HUES64 (cell line): Measurements from ENCODE around the gene WASL.
A peak's percentile ranks its signal among the peaks of the same experiment; 100 is the strongest.

Experiments used
- H3K27ac ChIP-seq: 2 replicates; pipeline ENCODE4 v1.7.0; 2013; ENCODE audit warnings: low read depth, low read length, inconsistent platforms
- H3K27me3 ChIP-seq: 2 replicates; pipeline ENCODE4 v1.6.1; 2013; ENCODE audit warnings: mild to moderate bottlenecking, low read length; ENCODE audit not compliant: insufficient read depth
- H3K36me3 ChIP-seq: 2 replicates; pipeline ENCODE4 v1.6.1; 2013; ENCODE audit warnings: mild to moderate bottlenecking, low read length; ENCODE audit not compliant: insufficient read depth
- H3K4me1 ChIP-seq: 2 replicates; pipeline ENCODE4 v1.6.1; 2013; ENCODE audit warnings: mild to moderate bottlenecking, low read length, moderate library complexity; ENCODE audit not compliant: insufficient read depth
- H3K4me3 ChIP-seq: 2 replicates; pipeline ENCODE4 v1.5.1; 2013; ENCODE audit warnings: mild to moderate bottlenecking, low read length, moderate library complexity
- H3K9ac ChIP-seq: 2 replicates; pipeline ENCODE4 v1.6.1; 2013; ENCODE audit warnings: mild to moderate bottlenecking, low read depth, low read length
- H3K9me3 ChIP-seq: 2 replicates; pipeline ENCODE4 v1.6.1; 2013; ENCODE audit warnings: low read depth, low read length; ENCODE audit not compliant: insufficient read depth
- WGBS: fragments of 150-250, 120-280 bp; methylation state at CpG from one replicate; pipeline ENCODE4 v1.1.7; 2013; ENCODE audit warnings: missing lambda C conversion rate; 5-methylcytosine and 5-hydroxymethylcytosine counted together

WASL gene

GRCh38 chr7:123769371-123769770 is 20.6 kb upstream of the WASL start:
- H3K27me3 ChIP-seq, result no peaks in the 10 kb centered on the region
- H3K4me3 ChIP-seq, result no peak overlapping the region
- 0 out of 2 replicates have a peak, but pooled peaks cover 6% of the 10 kb centered on the region for H3K4me1 ChIP-seq
- H3K27ac ChIP-seq, result no peak overlapping the region
- WGBS, result 96% methylated on average over 3 of the region's 3 CpGs
- H3K36me3 ChIP-seq, result no peaks in the 10 kb centered on the region
- no peak overlapping the region for H3K9ac ChIP-seq
- no peaks in the 10 kb centered on the region for H3K9me3 ChIP-seq

GRCh38 chr7:123768493-123768892 is 19.7 kb upstream of the WASL start:
- no peaks in the 10 kb centered on the region for H3K27me3 ChIP-seq
- 94% methylated on average over 3 of the region's 3 CpGs for WGBS
- H3K4me1 ChIP-seq, result 0 out of 2 replicates have a peak, but pooled peaks cover 6% of the 10 kb centered on the region
- H3K9ac ChIP-seq, result no peak overlapping the region
- H3K27ac ChIP-seq, result no peak overlapping the region
- no peaks in the 10 kb centered on the region for H3K9me3 ChIP-seq
- no peaks in the 10 kb centered on the region for H3K36me3 ChIP-seq
- no peak overlapping the region for H3K4me3 ChIP-seq

GRCh38 chr7:123763191-123763661 is 14.4 kb upstream of the WASL start:
- no peak overlapping the region for H3K4me3 ChIP-seq
- H3K9ac ChIP-seq, result no peak overlapping the region
- no peaks in the 10 kb centered on the region for H3K36me3 ChIP-seq
- H3K4me1 ChIP-seq, result no peaks in the 10 kb centered on the region
- no peak overlapping the region for H3K27ac ChIP-seq
- WGBS, result 95% methylated on average over 43 of the region's 43 CpGs
- no peaks in the 10 kb centered on the region for H3K9me3 ChIP-seq
- H3K27me3 ChIP-seq, result no peaks in the 10 kb centered on the region

- no peak overlapping the region for H3K9ac ChIP-seq
- no peaks in the 10 kb centered on the region for H3K4me1 ChIP-seq
- H3K27me3 ChIP-seq, result no peaks in the 10 kb centered on the region
- H3K4me3 ChIP-seq, result no peak overlapping the region
- H3K36me3 ChIP-seq, result no peaks in the 10 kb centered on the region
- 92% methylated on average over 3 of the region's 3 CpGs for WGBS
- no peak overlapping the region for H3K27ac ChIP-seq
- H3K9me3 ChIP-seq, result no peaks in the 10 kb centered on the region
Measured at GRCh38 chr7:123761729-123762128, 12.9 kb upstream of the WASL start.

- Histone ChIP-seq H3K4me3 (no peak overlapping the region), H3K36me3 (no peaks in the 10 kb centered on the region), H3K27ac (no peak overlapping the region), H3K9me3 (no peaks in the 10 kb centered on the region), H3K4me1 (peaks cover 12% of the 10 kb centered on the region), H3K9ac (no peak overlapping the region), H3K27me3 (no peaks in the 10 kb centered on the region)
- 85% methylated on average over 1 of the region's 1 CpG for WGBS
Measured at GRCh38 chr7:123757095-123757494, 8.3 kb upstream of the WASL start.

GRCh38 chr7:123755338-123755737 is 6.5 kb upstream of the WASL start:
- H3K4me3 ChIP-seq, result no peak overlapping the region
- WGBS, result 92% methylated on average over 1 of the region's 1 CpG

GRCh38 chr7:123754271-123754871 is 5.6 kb upstream of the WASL start:
- 97% methylated on average over 3 of the region's 3 CpGs for WGBS
- Histone ChIP-seq H3K4me1 (peaks cover 32% of the 10 kb centered on the region), H3K36me3 (no peaks in the 10 kb centered on the region), H3K9me3 (no peaks in the 10 kb centered on the region), H3K27ac (no peak overlapping the region), H3K27me3 (no peaks in the 10 kb centered on the region), H3K4me3 (no peak overlapping the region), H3K9ac (no peak overlapping the region)

More at GRCh38 chr7:123755338-123755737, 6.5 kb upstream of the WASL start:
- Histone ChIP-seq H3K27me3 (no peaks in the 10 kb centered on the region), H3K9me3 (no peaks in the 10 kb centered on the region), H3K27ac (no peak overlapping the region), H3K36me3 (no peaks in the 10 kb centered on the region), H3K9ac (no peak overlapping the region), H3K4me1 (peaks cover 30% of the 10 kb centered on the region)

GRCh38 chr7:123752534-123752933 is 3.7 kb upstream of the WASL start:
- H3K36me3 ChIP-seq, result no peaks in the 10 kb centered on the region
- no peaks in the 10 kb centered on the region for H3K9me3 ChIP-seq
- H3K4me1 ChIP-seq, result peaks cover 32% of the 10 kb centered on the region
- no peak overlapping the region for H3K4me3 ChIP-seq
- H3K9ac ChIP-seq, result no peak overlapping the region
- H3K27me3 ChIP-seq, result no peaks in the 10 kb centered on the region
- no peak overlapping the region for H3K27ac ChIP-seq
- 78% methylated on average over 1 of the region's 3 CpGs for WGBS

GRCh38 chr7:123751821-123752220 is 3.0 kb upstream of the WASL start:
- Histone ChIP-seq H3K27ac (0 out of 2 replicates have a peak overlapping the region, but pooled peaks have one; percentile 4), H3K36me3 (no peaks in the 10 kb centered on the region), H3K9me3 (no peaks in the 10 kb centered on the region), H3K4me1 (peaks cover 36% of the 10 kb centered on the region), H3K4me3 (no peak overlapping the region), H3K9ac (no peak overlapping the region), H3K27me3 (no peaks in the 10 kb centered on the region)
- no CpG with 5 or more reads among the region's 1 CpG for WGBS

- WGBS, result 80% methylated on average over 1 of the region's 2 CpGs
- H3K27ac ChIP-seq, result no peak overlapping the region
- 0 out of 2 replicates have a peak overlapping the region, but pooled peaks have one; percentile 94 for H3K9ac ChIP-seq
- peaks cover 48% of the 10 kb centered on the region for H3K4me1 ChIP-seq
- no peaks in the 10 kb centered on the region for H3K27me3 ChIP-seq
- H3K9me3 ChIP-seq, result no peaks in the 10 kb centered on the region
- H3K4me3 ChIP-seq, result peak overlapping the region; percentile 91
- no peaks in the 10 kb centered on the region for H3K36me3 ChIP-seq
Measured at GRCh38 chr7:123750389-123751230, 1.8 kb upstream of the WASL start.

- under 1% methylated on average over 9 of the region's 10 CpGs for WGBS
- Histone ChIP-seq H3K36me3 (no peaks in the 10 kb centered on the region), H3K27ac (peak overlapping the region; percentile 98), H3K9me3 (no peaks in the 10 kb centered on the region), H3K27me3 (no peaks in the 10 kb centered on the region), H3K4me3 (peak overlapping the region; percentile 91), H3K4me1 (peaks cover 59% of the 10 kb centered on the region), H3K9ac (peak overlapping the region; percentile 94)
Measured at GRCh38 chr7:123749537-123749857, 694 bp upstream of the WASL start.
